Thoracic aorta (tissue), 2 donors: ENCODE data around the gene TEX19. TPM values are rescaled to one million over a fixed set of nuclear protein-coding genes. Genes with fewer than 3 reads are reported as not detected.
"Not testable (repeated sequence)": the region's sequence is repeated elsewhere in the genome, so short reads cannot be mapped to it uniquely, and the experiment has no call there.

Experiments used
- ATAC-seq: fragments of 150-250 bp; one replicate; pipeline ENCODE4 v1.8.0; 2017; ENCODE audit warnings: low read depth; ENCODE audit not compliant: insufficient number of reproducible peaks, low FRiP score
- DNase-seq: peaks from one replicate; pipeline ENCODE4 v3.0.0-alpha.2; 2020; ENCODE audit warnings: low spot score
- H3K27ac ChIP-seq, 2 donors: fragments of 200-600 bp; sonication (generic); 1 replicate in 1 of 2; 2 replicates in 1 of 2; pipeline ENCODE4 v1.5.1; 2016; ENCODE audit warnings: mild to moderate bottlenecking in 2 of 2, moderate library complexity in 2 of 2
- H3K27me3 ChIP-seq: fragments of 200-600 bp; sonication (generic); replicated peaks from 2 replicates; pipeline ENCODE4 v1.6.0; 2016; ENCODE audit warnings: mild to moderate bottlenecking; ENCODE audit not compliant: insufficient read depth
- H3K36me3 ChIP-seq: fragments of 200-600 bp; sonication (generic); one replicate; pipeline ENCODE4 v1.5.1; 2016
- H3K4me1 ChIP-seq, 2 donors: fragments of 200-600 bp; sonication (generic); 1 replicate in 1 of 2; 2 replicates in 1 of 2; pipeline versions ENCODE4 v1.5.1 to v1.6.0; 2016; ENCODE audit warnings: low read depth in 2 of 2, mild to moderate bottlenecking in 1 of 2; ENCODE audit not compliant: control insufficient read depth in 1 of 2
- H3K4me3 ChIP-seq: fragments of 200-600 bp; sonication (generic); 2 replicates; pipeline ENCODE4 v1.5.1; 2016; ENCODE audit warnings: mild to moderate bottlenecking
- H3K9me3 ChIP-seq: fragments of 200-600 bp; sonication (generic); 2 replicates; pipeline ENCODE4 v1.5.1; 2016
- CTCF ChIP-seq: fragments of 200-600 bp; sonication (generic); IDR thresholded peaks from one replicate; pipeline ENCODE4 v1.5.1; 2019; ENCODE audit warnings: antibody characterized with exemption
- total RNA-seq, 2 donors: library from RNA; depleted of rRNA; stranded (reverse); fragments of >200 nt; gene quantifications; one replicate each; pipeline versions ENCODE4 v1.1.0 to v1.2.3, GENCODE V29; 2016

TEX19 gene
- total RNA-seq, 2 donors from 2014 or later, result not detected

GRCh38 chr17:82354804-82355308, 4.2 kb upstream of the TEX19 start:
- Histone ChIP-seq H3K27me3 (no peaks in the 10 kb centered on the region), H3K36me3 (no peaks in the 10 kb centered on the region), H3K9me3 (no peaks in the 10 kb centered on the region), H3K4me1 (peaks cover 7 to 8% of the 10 kb centered on the region in 2 donors), H3K4me3 (no peak overlapping the region), H3K27ac (no peak overlapping the region)
- DNase-seq (no peak), ATAC-seq (no peak)
- no peak for TF ChIP-seq CTCF

- Histone ChIP-seq H3K36me3 (no peaks in the 10 kb centered on the region), H3K27me3 (no peaks in the 10 kb centered on the region), H3K27ac (no peak overlapping the region), H3K4me1 (peaks cover 7 to 8% of the 10 kb centered on the region in 2 donors), H3K4me3 (no peak overlapping the region), H3K9me3 (no peaks in the 10 kb centered on the region)
- DNase-seq, result no peak
- no peak for TF ChIP-seq CTCF
- ATAC-seq, result no peak
Observed at GRCh38 chr17:82355770-82356427, 3.1 kb upstream of the TEX19 start.

GRCh38 chr17:82356845-82357355, 2.1 kb upstream of the TEX19 start:
- TF ChIP-seq CTCF, result no peak
- H3K27ac ChIP-seq, result no peak overlapping the region
- H3K9me3 ChIP-seq, result no peaks in the 10 kb centered on the region
- no peaks in the 10 kb centered on the region for H3K36me3 ChIP-seq
- no peaks in the 10 kb centered on the region for H3K27me3 ChIP-seq
- H3K4me1 ChIP-seq, result peaks cover 7 to 8% of the 10 kb centered on the region in 2 donors
- ATAC-seq (no peak), DNase-seq (no peak)
- no peak overlapping the region for H3K4me3 ChIP-seq

- Histone ChIP-seq H3K9me3 (no peaks in the 10 kb centered on the region), H3K36me3 (no peaks in the 10 kb centered on the region), H3K4me3 (no peak overlapping the region), H3K27ac (no peak overlapping the region), H3K4me1 (peaks cover 7 to 8% of the 10 kb centered on the region in 2 donors), H3K27me3 (no peaks in the 10 kb centered on the region)
- ATAC-seq, result no peak
- no peak for DNase-seq
- TF ChIP-seq CTCF, result no peak
Observed at GRCh38 chr17:82357394-82357793, 1.7 kb upstream of the TEX19 start.

GRCh38 chr17:82359451-82360074, 516 bp downstream of the TEX19 start:
- H3K4me1 ChIP-seq, DNase-seq, H3K9me3 ChIP-seq, H3K36me3 ChIP-seq, H3K4me3 ChIP-seq, ATAC-seq, H3K27ac ChIP-seq, H3K27me3 ChIP-seq: not testable (repeated sequence)
